Mucosa of stomach (tissue), 1 donor: ENCODE results near the gene SRSF5.

Experiments
- H3K27me3 ChIP-seq: one replicate; pipeline ENCODE4 v1.7.0; 2013; ENCODE audit warnings: mild to moderate bottlenecking, low read length; ENCODE audit not compliant: control insufficient read depth, insufficient read depth
- H3K36me3 ChIP-seq: one replicate; pipeline ENCODE4 v1.7.0; 2013; ENCODE audit warnings: low read length; ENCODE audit not compliant: control insufficient read depth, insufficient read depth
- H3K4me1 ChIP-seq: one replicate; pipeline ENCODE4 v1.7.0; 2013; ENCODE audit warnings: mild to moderate bottlenecking, low read length; ENCODE audit not compliant: control insufficient read depth, insufficient read depth
- H3K4me3 ChIP-seq: one replicate; pipeline ENCODE4 v1.7.0; 2013; ENCODE audit warnings: low read length
- H3K9ac ChIP-seq: one replicate; pipeline ENCODE4 v1.7.0; 2013; ENCODE audit warnings: mild to moderate bottlenecking, low read length, moderate library complexity
- H3K9me3 ChIP-seq: one replicate; pipeline ENCODE4 v1.7.0; 2013; ENCODE audit warnings: mild to moderate bottlenecking, low read length, moderate library complexity; ENCODE audit not compliant: control insufficient read depth
- donor health status: Pancreatic carcinoma.

The SRSF5 gene

GRCh38 chr14:69772082-69773017 lies 5.4 kb downstream of the SRSF5 start:
- Histone ChIP-seq H3K4me1 (peaks cover 15% of the 10 kb centered on the region), H3K27me3 (no peaks in the 10 kb centered on the region), H3K4me3 (no peak overlapping the region), H3K9me3 (no peaks in the 10 kb centered on the region), H3K36me3 (peaks cover 13% of the 10 kb centered on the region), H3K9ac (no peak overlapping the region)

GRCh38 chr14:69773571-69774276 lies 6.8 kb downstream of the SRSF5 start:
- H3K4me3 ChIP-seq: no peak overlapping the region
- H3K27me3 ChIP-seq: no peaks in the 10 kb centered on the region
- peaks cover 10% of the 10 kb centered on the region for H3K4me1 ChIP-seq
- peaks cover 16% of the 10 kb centered on the region for H3K36me3 ChIP-seq
- H3K9me3 ChIP-seq: no peaks in the 10 kb centered on the region
- no peak overlapping the region for H3K9ac ChIP-seq

- Histone ChIP-seq H3K4me1 (peaks cover under 1% of the 10 kb centered on the region), H3K4me3 (no peak overlapping the region), H3K27me3 (no peaks in the 10 kb centered on the region), H3K36me3 (peaks cover 12% of the 10 kb centered on the region), H3K9ac (no peak overlapping the region), H3K9me3 (no peaks in the 10 kb centered on the region)
Observed at GRCh38 chr14:69775012-69775411, 8.1 kb downstream of the SRSF5 start.

DNA sequence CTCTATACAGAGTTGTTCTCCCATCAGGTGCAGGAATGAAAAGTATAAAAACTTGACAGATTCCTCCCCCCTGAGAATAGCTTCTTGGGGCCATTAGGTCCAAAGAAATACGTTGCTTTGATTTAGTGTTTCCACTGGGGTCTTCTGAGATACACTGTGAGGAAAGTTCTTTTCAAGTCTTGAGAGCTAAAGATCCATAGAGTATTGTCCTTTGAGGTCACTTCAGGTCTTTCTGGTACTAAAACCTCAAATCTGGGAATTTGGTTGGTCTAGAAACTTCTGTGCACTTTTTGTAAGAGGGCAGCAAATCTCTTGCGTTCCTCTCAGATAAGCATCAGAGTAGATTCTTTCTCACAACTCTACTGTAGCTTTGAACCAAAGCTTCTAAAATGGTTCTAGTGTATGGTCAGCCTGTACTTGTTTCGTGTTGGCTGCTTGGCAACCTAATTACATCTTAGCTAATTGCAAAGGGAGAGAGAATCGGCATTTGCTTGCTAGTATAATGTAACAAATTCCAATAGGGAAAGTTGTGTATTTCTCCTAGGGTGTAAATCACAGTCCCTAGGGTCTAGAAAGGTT lies 10.0 kb downstream of the SRSF5 start:
- H3K9ac ChIP-seq: no peak overlapping the region
- H3K27me3 ChIP-seq: no peaks in the 10 kb centered on the region
- no peaks in the 10 kb centered on the region for H3K9me3 ChIP-seq
- no peak overlapping the region for H3K4me3 ChIP-seq
- peaks cover 7% of the 10 kb centered on the region for H3K36me3 ChIP-seq
- H3K4me1 ChIP-seq: no peaks in the 10 kb centered on the region

DNA sequence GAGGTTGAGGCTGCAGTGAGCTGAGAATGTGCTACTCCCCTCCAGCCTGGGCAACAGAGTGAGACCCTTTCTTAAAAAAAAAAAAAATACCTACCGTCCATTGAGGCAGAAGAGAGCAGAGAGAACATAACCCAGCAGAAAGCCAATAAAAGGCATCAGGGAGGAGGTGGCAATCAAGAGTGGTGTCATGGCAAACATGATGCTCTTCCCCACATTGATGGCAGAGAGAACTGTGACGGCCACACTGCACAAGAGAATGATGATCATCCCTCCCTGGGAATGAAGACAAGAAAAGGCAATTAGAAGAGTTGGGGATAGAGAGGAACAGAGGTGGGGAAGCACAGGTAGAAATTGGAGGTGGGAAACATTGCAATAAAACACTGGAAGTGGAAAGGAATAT lies 12.1 kb downstream of the SRSF5 start:
- H3K27me3 ChIP-seq: no peaks in the 10 kb centered on the region
- H3K9me3 ChIP-seq: no peaks in the 10 kb centered on the region
- no peak overlapping the region for H3K4me3 ChIP-seq
- no peaks in the 10 kb centered on the region for H3K4me1 ChIP-seq
- H3K9ac ChIP-seq: no peak overlapping the region
- H3K36me3 ChIP-seq: peaks cover 7% of the 10 kb centered on the region

DNA sequence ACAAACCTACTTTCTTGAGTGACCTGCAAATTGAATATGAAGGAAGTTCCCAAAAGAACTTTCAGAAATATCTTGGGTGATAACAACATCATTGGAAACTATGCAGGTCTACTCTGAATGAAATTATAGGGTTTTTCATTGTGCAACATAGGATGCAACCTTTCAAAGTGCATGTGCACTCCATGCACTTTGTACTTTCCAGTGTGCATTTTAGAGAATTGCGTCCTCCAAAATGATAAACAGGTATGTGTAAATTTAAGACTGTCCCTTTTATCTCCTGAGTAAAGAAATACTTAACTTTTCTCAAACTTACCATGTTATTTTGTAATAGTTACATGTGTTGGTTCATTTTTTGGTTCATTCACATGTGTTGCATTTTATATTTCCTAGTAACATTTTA lies 13.2 kb downstream of the SRSF5 start:
- Histone ChIP-seq H3K36me3 (peaks cover 7% of the 10 kb centered on the region), H3K4me1 (no peaks in the 10 kb centered on the region), H3K4me3 (no peak overlapping the region), H3K9ac (no peak overlapping the region), H3K9me3 (no peaks in the 10 kb centered on the region), H3K27me3 (no peaks in the 10 kb centered on the region)

GRCh38 chr14:69780952-69781351 lies 14.0 kb downstream of the SRSF5 start:
- Histone ChIP-seq H3K27me3 (no peaks in the 10 kb centered on the region), H3K9ac (no peak overlapping the region), H3K4me1 (no peaks in the 10 kb centered on the region), H3K36me3 (peaks cover 7% of the 10 kb centered on the region), H3K4me3 (no peak overlapping the region), H3K9me3 (no peaks in the 10 kb centered on the region)

DNA sequence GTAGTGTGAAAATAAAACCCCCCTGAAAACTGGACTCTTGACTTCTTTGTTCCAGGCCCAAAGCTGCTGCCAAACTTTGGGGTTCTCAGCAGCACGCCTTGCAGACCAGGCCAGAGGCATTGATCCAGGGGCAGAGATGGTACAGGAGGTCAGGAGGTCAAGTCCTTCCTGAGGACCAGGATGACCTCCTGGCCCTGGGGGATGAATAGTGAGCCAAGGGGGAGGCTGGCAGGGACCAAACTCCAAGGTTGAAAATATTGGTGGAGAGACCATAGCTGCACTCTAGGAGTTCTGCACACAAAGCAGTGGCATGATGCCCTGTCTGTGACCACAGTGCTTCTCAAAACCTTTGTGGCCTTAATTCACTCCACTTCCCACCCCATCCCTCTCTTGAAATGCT lies 18.0 kb downstream of the SRSF5 start:
- Histone ChIP-seq H3K36me3 (no peaks in the 10 kb centered on the region), H3K4me3 (no peak overlapping the region), H3K9ac (no peak overlapping the region)

GRCh38 chr14:69786603-69787002 lies 19.7 kb downstream of the SRSF5 start:
- H3K36me3 ChIP-seq: no peaks in the 10 kb centered on the region
- no peak overlapping the region for H3K4me3 ChIP-seq
- H3K27me3 ChIP-seq: no peaks in the 10 kb centered on the region
- H3K9me3 ChIP-seq: no peaks in the 10 kb centered on the region
- no peaks in the 10 kb centered on the region for H3K4me1 ChIP-seq
- no peak overlapping the region for H3K9ac ChIP-seq

More for the DNA sequence above, 18.0 kb downstream of the SRSF5 start:
- Histone ChIP-seq H3K9me3 (no peaks in the 10 kb centered on the region), H3K4me1 (no peaks in the 10 kb centered on the region), H3K27me3 (no peaks in the 10 kb centered on the region)

DNA sequence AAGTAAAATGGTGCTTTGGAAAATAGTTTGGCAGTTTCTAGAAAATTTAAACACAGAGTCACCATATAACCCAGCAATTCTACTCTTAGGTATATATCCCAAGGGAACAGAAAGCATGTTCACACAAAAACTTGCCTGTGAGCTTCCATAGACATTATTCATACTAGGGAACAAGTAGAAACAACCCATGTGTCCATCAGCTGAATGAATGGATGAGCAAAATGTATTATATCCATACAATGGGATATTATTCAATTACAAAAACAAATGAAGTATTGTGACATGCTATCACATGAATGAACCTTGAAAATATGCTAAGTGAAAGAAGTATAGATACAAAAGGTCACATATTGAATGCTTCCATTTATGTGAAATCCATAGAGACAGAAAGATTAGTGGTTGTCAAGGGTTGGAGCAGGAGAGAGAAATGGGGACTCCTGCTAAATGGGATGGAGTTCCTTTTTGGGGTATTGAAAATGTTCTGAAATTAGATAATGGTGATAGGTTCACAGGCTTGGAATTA lies 22.2 kb downstream of the SRSF5 start:
- no peaks in the 10 kb centered on the region for H3K4me1 ChIP-seq
- H3K36me3 ChIP-seq: no peaks in the 10 kb centered on the region
- H3K4me3 ChIP-seq: no peak overlapping the region
- H3K9ac ChIP-seq: no peak overlapping the region
- no peaks in the 10 kb centered on the region for H3K27me3 ChIP-seq
- H3K9me3 ChIP-seq: no peaks in the 10 kb centered on the region

DNA sequence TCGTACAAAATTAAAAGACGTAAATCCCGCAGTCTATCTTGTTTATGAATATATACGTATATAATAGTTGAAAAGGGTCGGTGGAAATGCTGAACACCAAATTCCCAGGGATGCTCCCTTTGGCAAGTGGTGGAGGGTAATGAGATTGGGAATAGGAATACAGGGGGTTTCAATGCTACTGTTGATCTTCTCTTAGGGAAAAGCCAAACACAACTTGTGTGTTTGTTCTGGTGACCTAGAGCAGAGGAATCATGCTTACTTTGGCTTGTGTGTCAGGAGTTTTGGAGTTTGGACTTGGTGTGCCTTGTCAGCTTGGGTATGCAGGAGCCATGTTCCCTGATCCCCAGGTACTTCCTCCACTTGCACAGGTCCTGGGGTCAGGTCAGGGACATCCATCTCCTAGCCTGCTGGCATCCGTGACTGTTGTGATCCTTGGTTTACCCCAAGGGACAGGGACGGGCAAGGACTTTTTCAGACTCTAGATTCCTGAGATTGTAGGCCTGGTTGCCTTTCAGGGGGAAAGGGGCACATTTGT lies 26.0 kb downstream of the SRSF5 start:
- peaks cover 12% of the 10 kb centered on the region for H3K4me1 ChIP-seq
- H3K36me3 ChIP-seq: no peaks in the 10 kb centered on the region
- no peak overlapping the region for H3K9ac ChIP-seq
- no peaks in the 10 kb centered on the region for H3K9me3 ChIP-seq
- no peaks in the 10 kb centered on the region for H3K27me3 ChIP-seq
- H3K4me3 ChIP-seq: no peak overlapping the region

GRCh38 chr14:69794791-69795190 lies 27.8 kb downstream of the SRSF5 start:
- Histone ChIP-seq H3K4me3 (no peak overlapping the region), H3K9me3 (no peaks in the 10 kb centered on the region), H3K27me3 (no peaks in the 10 kb centered on the region), H3K9ac (no peak overlapping the region), H3K36me3 (no peaks in the 10 kb centered on the region), H3K4me1 (peaks cover 18% of the 10 kb centered on the region)
